Breast epithelium (tissue), 4 donors: ENCODE measurements around the gene SLC12A5. TPM values are rescaled to one million over a fixed set of nuclear protein-coding genes. Genes with fewer than 3 reads are reported as not detected.

Experiments
- DNase-seq, 2 donors: peaks; one replicate each; pipeline ENCODE4 v3.0.0-alpha.2; 2019; ENCODE audit warnings: low spot score in 2 of 2
- H3K27ac ChIP-seq, 2 donors: fragments of 200-600 bp; sonication (generic) in 1 of 2; one replicate each; pipeline ENCODE4 v1.5.1; 2016 to 2019; ENCODE audit warnings: mild to moderate bottlenecking in 1 of 2
- H3K27me3 ChIP-seq, 2 donors: fragments of 200-600 bp; sonication (generic) in 1 of 2; one replicate each; pipeline versions ENCODE4 v1.5.1 to v1.6.0; 2017 to 2019; ENCODE audit warnings: control low read depth in 1 of 2, mild to moderate bottlenecking in 1 of 2
- H3K36me3 ChIP-seq: fragments of 200-600 bp; one replicate; pipeline ENCODE4 v1.5.1; 2019
- H3K4me1 ChIP-seq, 2 donors: fragments of 200-600 bp; sonication (generic); one replicate each; pipeline ENCODE4 v1.5.1; 2016 to 2019; ENCODE audit warnings: control low read depth in 1 of 2
- H3K4me3 ChIP-seq, 3 donors: fragments of 200-600 bp; sonication (generic); 1 replicate in 2 of 3; 2 replicates in 1 of 3; pipeline ENCODE4 v1.5.1; 2016 to 2019; ENCODE audit warnings: mild to moderate bottlenecking in 3 of 3, moderate library complexity in 2 of 3
- H3K9me3 ChIP-seq, 2 donors: fragments of 200-600 bp; sonication (generic) in 1 of 2; one replicate each; pipeline ENCODE4 v1.5.1; 2016 to 2019; ENCODE audit warnings: control low read depth in 1 of 2
- POLR2A ChIP-seq: fragments of 450-650 bp; IDR thresholded peaks from one replicate; pipeline ENCODE4 v1.6.1; 2016; ENCODE audit warnings: antibody characterized with exemption, mild to moderate bottlenecking, moderate library complexity
- POLR2AphosphoS5 ChIP-seq, 3 donors: sonication (generic); formaldehyde crosslinking; IDR thresholded peaks; one replicate each; pipeline ENCODE4 v1.6.1; 2017; ENCODE audit warnings: antibody characterized with exemption in 3 of 3
- intact Hi-C: fragments of 100-400 bp; cut with DNase I; formaldehyde crosslinking; loops from one replicate; pipeline ENCODE4 v1.15.1; 2023; ENCODE audit warnings: low total_unique reads
- total RNA-seq, 3 donors: library from RNA; depleted of rRNA; stranded (reverse); fragments of >200 nt; gene quantifications; one replicate each; pipeline ENCODE4 v1.1.0, GENCODE V29; 2016
- TF ChIP-seq, protein P1 (sequence below), 3 donors: fragments of 450-650 bp; IDR thresholded peaks; one replicate each; pipeline ENCODE4 v1.5.1; 2016 to 2017; ENCODE audit warnings: antibody characterized with exemption in 3 of 3, mild to moderate bottlenecking in 3 of 3, moderate library complexity in 3 of 3

The SLC12A5 gene
- total RNA-seq, 3 donors from 2014 or later = 0.33 TPM; not detected in 2

DNA sequence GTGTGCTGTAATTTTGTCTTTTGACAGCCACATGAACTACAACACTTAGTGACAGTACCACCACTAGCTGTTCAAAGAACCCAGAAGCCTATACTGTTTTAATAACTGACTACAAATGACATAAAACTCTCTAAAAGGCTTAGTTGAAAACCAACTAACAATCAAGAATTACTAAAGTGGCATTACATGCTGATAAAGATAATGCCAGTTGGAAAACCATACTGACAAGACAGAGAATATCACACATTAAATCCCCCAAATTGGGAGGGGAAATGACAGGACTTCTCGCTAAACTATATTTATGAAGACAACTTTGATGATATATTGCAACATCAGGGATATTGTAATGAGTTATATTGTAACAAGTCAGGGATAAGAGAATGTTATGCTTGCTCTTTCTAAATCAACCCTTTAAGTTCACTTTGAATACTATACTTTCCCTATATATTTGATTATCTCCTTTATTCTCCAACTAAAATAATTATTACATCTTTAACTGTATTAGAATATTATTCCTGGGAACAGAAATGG is 54.6 kb downstream of the SLC12A5 start:
- Histone ChIP-seq H3K36me3 (no peaks in the 10 kb centered on the region), H3K27ac (no peak overlapping the region), H3K4me1 (peaks cover 0 to 29% of the 10 kb centered on the region in 2 donors), H3K4me3 (no peak overlapping the region), H3K9me3 (no peaks in the 10 kb centered on the region), H3K27me3 (no peaks in the 10 kb centered on the region)
- DNase-seq = no peak
- intact Hi-C loops = no loop called here
- TF ChIP-seq POLR2A (no peak), POLR2AphosphoS5 (IDR thresholded peaks at IDR 0.05) (no peak)
- TF ChIP-seq, protein P1, sequence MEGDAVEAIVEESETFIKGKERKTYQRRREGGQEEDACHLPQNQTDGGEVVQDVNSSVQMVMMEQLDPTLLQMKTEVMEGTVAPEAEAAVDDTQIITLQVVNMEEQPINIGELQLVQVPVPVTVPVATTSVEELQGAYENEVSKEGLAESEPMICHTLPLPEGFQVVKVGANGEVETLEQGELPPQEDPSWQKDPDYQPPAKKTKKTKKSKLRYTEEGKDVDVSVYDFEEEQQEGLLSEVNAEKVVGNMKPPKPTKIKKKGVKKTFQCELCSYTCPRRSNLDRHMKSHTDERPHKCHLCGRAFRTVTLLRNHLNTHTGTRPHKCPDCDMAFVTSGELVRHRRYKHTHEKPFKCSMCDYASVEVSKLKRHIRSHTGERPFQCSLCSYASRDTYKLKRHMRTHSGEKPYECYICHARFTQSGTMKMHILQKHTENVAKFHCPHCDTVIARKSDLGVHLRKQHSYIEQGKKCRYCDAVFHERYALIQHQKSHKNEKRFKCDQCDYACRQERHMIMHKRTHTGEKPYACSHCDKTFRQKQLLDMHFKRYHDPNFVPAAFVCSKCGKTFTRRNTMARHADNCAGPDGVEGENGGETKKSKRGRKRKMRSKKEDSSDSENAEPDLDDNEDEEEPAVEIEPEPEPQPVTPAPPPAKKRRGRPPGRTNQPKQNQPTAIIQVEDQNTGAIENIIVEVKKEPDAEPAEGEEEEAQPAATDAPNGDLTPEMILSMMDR (IDR thresholded peaks at IDR 0.05) = no peak

- intact Hi-C loops = no loop called here
- no peak for DNase-seq
- TF ChIP-seq, protein P1 (IDR thresholded peaks at IDR 0.05) = no peak
- TF ChIP-seq POLR2AphosphoS5 (IDR thresholded peaks at IDR 0.05) (no peak), POLR2A (no peak)
These were observed 55.8 kb downstream of the SLC12A5 start for GRCh38 chr20:46084805-46085178.

DNA sequence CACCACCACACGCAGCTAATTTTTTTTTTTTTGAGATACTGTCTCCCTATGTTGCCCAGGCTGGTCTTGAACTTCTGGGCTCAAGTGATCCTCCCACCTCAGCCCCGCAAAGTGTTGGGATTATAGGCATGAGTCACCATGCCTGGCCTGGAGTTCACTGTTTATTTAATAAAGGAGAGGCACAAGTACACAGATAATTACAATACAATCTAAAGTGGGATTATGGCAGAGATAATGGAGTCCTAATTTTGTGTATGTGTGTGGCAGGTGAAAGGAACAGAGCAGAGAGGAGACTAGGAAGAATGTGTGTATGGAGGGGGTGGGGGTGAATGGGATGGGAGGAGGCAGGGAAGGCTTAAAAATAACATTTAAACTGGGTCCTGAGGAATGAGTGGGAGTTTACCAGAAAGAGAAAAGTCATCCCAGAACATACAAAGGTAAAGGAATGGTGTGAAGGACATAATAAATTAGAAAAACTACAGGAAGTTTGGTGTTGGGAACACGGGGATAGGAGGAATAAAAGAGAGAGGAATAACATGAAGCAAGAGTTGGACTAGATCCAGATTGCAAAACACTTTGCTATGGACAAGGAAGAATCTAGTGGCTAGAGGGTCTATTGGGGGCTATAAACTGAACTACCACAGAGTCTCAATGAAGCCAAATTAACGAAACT is 56.3 kb downstream of the SLC12A5 start:
- intact Hi-C loops = no loop called here
- Histone ChIP-seq H3K36me3 (no peaks in the 10 kb centered on the region), H3K9me3 (no peaks in the 10 kb centered on the region), H3K4me1 (peaks cover 0 to 27% of the 10 kb centered on the region in 2 donors), H3K4me3 (no peak overlapping the region), H3K27ac (peak overlapping the region in 1 of 2 donors; percentile 12), H3K27me3 (no peaks in the 10 kb centered on the region)
- no peak for DNase-seq
- TF ChIP-seq POLR2A = no peak
- TF ChIP-seq, protein P1 (IDR thresholded peaks at IDR 0.05) = no peak
- no peak for TF ChIP-seq POLR2AphosphoS5 (IDR thresholded peaks at IDR 0.05)

More at GRCh38 chr20:46084805-46085178, 55.8 kb downstream of the SLC12A5 start:
- Histone ChIP-seq H3K4me1 (peaks cover 0 to 29% of the 10 kb centered on the region in 2 donors), H3K27me3 (no peaks in the 10 kb centered on the region), H3K36me3 (no peaks in the 10 kb centered on the region), H3K27ac (no peak overlapping the region), H3K4me3 (no peak overlapping the region), H3K9me3 (no peaks in the 10 kb centered on the region)

DNA sequence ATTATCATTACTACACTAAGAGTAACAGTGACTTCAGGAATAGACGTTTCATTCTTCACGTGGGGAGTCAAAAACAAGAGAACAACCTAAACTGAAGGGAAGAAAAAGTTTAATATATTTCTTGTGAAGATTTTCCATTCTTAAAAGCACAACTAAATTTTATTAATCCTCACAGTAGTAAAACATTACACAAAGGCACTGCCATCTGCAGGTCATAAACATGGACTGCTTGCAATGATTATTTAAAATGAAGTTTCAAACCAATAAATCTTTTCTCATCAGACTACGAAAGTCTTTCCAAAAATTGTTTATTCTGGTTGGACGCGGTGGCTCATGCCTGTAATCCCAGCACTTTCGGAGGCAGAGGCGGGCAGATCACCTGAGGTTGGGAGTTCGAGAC is 58.1 kb downstream of the SLC12A5 start:
- H3K4me1 ChIP-seq = peaks cover 0 to 20% of the 10 kb centered on the region in 2 donors
- TF ChIP-seq POLR2A = no peak
- TF ChIP-seq, protein P1 (IDR thresholded peaks at IDR 0.05) = peak in 1 of 3 donors; percentile 23
- no peaks in the 10 kb centered on the region for H3K9me3 ChIP-seq
- no peaks in the 10 kb centered on the region for H3K36me3 ChIP-seq
- intact Hi-C loops = no loop called here
- no peak for DNase-seq
- H3K4me3 ChIP-seq = no peak overlapping the region
- no peaks in the 10 kb centered on the region for H3K27me3 ChIP-seq
- H3K27ac ChIP-seq = no peak overlapping the region

DNA sequence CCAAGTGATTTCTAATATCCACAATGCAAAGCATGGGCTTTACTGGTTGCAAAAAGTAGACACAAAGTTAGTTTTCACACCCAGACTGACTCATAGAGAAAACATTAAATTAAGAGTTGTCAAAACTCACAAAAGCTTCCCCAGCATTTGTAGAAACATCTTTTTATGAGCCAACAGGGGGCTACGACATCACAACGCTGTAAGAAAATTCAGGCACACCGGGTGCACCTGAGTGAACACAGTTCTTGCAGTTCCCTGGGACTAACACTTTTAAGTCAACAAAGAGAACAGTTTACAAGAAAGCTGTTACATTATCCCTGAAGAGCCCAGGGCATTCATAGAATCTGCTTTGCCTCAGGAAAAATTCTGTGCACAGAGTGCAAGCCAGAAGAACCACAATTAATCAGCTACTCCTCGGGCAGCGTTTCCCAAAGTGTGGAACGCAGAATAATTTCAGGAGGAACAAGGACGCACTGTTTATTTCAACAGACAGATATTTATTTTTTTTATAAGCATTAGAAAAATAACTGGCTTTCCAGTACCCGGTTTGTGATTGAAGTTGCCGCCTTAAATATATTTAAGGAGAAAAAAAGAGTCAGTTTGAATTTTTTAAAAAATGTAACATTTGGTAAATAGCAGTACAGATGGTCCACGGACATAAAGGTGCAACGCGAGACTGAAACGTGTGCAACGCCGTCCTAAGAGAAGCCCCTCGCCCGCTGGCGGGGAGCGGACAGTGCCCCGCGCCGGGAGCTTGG is 59.6 kb downstream of the SLC12A5 start:
- Histone ChIP-seq H3K27me3 (no peaks in the 10 kb centered on the region), H3K36me3 (no peaks in the 10 kb centered on the region), H3K4me3 (peak overlapping the region; percentile 70 to 75 (median 72)), H3K9me3 (no peaks in the 10 kb centered on the region), H3K27ac (peak overlapping the region; percentile 99), H3K4me1 (peaks cover 0 to 15% of the 10 kb centered on the region in 2 donors)
- TF ChIP-seq POLR2AphosphoS5 (IDR thresholded peaks at IDR 0.05) (no peak), POLR2A (no peak)
- TF ChIP-seq, protein P1 (IDR thresholded peaks at IDR 0.05) = no peak
- no peak for DNase-seq
- intact Hi-C loops = no loop called here
